GM18867 (cell line): ENCODE data around the gene ZNF362.
"Not testable (repeated sequence)": the region's sequence is repeated elsewhere in the genome, so short reads cannot be mapped to it uniquely, and the experiment has no call there.

ENCODE experiments used
- ATAC-seq: cut with Tn5 transposase; IDR thresholded peaks from one replicate; pipeline ENCODE4 v1.9.1; 2021; ENCODE audit warnings: mild to moderate bottlenecking, moderate library complexity; ENCODE audit not compliant: unreplicated experiment

ZNF362 gene

DNA sequence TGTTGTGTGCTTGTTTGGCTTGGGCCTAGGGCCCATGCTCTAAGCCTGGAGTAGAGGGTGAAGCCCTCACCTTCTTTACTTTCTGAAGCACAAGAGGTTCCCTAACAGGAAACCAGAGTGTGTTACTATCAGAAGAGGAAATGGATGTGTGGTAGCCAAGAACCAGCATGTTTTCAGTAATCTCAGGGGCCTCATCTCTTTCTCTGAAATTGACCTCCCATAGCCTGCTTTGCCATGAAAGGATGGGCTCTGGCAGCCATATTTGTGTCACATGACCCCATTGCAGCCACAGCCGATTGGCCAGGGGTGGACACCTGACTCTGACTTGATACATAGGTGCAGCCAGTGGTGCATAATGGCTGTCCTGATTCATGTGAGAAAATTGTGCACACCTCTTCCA, 46.0 kb downstream of the ZNF362 start:
- no peak for ATAC-seq

DNA sequence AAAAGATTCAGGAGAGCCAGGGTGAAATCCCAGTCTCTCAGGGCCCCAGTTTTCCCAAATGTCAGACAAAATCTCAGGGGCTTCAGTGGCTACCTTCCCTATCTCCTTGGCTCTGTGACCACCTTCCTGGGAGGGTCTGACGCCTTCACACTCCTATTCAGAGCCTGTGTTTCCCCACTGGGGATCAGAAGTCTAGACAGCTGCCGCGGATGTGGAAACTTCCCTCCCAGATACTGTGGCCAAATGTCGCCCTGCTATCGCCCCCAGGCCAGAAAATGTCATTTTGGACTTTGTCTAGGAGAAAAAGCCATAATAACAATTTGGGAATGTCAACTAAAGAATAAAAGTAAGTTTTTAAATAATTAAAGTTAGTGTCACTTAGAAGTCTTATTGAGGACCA, 48.7 kb downstream of the ZNF362 start:
- no peak for ATAC-seq

DNA sequence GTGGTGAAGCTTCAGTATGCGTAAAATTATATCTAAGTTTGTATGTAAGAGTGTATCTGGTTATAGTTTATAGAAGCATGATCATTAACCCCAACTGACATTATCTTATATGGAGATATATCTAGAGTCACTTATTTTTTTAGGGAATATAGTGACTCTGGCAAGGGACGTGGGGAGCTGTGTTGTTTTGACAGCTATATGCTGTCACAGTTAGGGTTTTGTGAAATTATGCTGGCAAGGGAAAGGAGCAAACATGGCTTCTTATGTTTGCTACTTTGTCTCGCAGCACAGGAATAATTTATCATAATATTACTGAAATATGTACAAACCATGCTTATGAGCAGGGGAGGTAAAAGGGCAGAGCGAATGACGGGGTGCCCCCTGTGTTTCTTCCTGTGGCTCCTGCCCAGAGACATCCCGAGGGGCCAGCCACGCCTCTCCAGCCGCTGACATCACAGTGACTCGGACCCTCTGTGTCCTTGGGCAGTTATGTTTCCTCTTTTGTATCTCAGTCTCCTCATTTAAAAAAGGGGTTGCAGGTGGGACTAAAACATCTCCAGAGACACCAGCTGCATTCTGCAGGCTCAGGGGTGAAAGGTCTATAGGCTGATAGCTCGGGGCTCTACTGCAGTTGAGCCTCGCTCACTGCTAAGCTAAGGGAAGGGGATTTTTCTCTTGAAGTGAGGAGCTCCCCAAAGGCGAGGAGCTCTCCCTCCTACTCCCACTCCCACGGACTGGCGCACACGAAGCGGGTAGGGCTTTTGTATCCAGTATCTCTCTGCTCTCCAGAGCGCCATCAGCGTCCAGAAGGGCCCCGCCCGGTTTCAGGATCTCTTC, 49.7 kb downstream of the ZNF362 start:
- ATAC-seq: no peak

DNA sequence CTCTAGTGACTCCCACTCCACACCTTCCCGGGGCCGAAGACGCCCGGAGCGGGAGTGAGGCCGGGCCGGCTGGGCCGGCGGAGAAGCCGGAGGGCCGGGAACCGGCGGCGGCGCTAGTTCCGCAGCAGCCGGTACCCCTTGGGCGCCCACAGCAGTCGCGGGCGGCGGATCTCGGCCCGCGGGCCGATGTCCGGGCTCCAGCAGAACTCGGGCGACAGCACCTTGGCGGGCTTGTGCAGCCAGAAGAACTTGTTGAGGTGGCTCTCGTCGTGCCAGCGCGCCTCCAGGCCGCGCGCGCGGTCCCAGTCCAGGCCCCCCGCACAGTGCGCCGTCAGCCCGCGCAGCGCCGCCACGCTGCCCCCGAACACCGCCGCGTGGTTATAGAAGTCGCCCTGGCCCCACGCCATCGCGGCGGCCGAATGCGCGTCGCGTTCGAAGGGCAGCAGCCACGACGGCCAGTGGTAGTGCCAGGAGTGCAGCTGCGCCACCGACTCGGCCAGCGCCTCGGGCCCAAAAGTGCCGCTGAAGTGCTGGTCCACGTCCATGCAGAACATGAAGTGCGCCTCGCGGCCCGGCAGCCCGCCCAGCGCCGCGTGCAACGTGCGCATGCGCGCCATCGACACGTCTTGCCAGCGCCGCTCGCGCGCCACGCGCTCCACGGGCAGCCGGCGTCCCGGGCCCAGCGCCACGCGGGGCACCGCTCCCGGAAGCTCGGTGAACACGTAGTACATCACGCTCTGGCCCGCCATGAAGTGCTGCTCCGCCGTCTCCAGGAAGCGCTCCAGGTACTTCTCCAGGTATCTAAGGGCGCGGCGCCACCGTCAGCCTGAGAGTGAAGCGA, 50.6 kb downstream of the ZNF362 start:
- ATAC-seq: no peak

DNA sequence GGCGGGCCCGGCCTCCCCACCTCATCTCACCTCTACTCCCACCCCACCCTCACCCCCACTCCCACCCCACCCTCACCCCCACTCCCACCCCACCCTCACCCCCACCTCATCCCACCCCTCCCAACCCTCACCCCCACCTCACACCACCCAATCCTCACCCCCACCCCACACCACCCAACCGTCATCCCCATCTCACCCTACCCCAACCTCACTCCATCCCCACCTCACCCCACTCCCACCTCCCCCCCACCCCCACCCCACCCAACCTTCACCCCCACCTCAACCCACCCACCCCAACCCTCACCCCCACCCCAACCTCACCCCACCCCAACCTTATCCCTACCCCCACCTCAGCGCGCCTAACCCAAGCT, 51.2 kb downstream of the ZNF362 start:
- no peak for ATAC-seq

DNA sequence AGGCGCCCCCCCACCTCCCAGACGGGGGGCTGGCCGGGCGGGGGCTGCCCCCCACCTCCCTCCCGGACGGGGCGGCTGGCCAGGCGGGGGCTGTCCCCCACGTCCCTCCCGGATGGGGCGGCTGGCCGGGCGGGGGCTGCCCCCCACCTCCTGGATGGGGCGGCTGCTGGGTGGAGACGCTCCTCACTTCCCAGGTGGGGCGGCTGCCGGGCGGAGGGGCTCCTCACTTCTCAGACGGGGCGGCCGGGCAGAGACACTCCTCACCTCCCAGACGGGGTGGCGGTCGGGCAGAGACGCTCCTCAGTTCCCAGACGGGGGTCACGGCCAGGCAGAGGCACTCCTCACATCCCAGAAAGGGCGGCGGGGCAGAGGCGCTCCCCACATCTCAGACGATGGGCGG, 53.1 kb downstream of the ZNF362 start:
- ATAC-seq: not testable (repeated sequence)

DNA sequence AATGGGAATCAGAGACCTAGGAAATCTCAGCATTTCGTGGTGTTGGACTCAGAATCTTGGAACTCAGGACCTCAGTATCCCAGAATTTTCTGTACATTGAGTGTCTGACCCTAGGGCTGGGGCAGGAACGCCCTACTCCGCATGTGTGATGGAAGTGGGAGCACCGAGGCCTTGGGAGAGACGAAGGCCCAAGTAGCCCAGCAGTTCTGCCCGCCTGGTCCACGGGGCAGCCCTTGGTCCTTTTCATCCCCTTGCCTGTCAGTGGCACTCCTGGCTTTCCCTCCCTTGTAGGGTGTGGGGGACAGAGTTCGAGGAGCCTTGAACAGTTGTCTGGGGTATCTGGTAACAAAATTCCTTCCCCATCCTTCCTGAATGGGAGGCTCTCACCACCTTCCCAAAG, 54.4 kb downstream of the ZNF362 start:
- no peak for ATAC-seq

DNA sequence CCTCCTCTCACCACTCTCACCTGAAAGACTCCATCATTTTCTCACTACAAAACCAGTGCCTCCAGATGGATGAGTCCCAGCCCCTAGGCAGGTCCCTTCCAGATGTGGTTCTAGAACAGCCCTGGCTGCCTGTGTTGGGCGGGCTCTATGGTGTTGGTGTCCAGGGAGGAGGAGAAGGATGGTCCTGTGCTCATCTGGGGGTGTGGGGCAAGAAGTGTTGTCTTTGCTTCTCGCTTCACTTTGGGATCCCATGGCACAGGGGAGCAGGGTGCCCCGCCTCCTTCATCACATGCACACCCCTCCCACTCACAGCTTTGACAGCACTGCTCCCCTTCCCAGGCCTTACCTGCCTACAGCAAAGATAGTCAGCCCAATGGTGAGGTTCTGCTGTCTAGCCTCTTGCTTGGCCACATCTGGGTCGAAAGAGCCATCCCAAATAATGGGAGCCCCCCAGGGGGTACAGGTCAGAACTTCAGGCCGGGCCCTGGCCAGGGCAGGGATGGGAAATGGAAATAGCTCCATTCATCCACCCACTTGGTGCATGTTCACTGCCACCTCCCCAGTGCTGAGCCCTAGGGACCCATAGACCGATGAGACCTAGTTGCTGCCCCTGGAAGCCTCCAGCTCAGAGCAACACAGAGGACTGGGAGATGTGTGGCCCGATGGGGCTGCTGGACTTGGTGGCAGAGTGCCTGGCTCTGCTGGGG, 55.6 kb downstream of the ZNF362 start:
- no peak for ATAC-seq

DNA sequence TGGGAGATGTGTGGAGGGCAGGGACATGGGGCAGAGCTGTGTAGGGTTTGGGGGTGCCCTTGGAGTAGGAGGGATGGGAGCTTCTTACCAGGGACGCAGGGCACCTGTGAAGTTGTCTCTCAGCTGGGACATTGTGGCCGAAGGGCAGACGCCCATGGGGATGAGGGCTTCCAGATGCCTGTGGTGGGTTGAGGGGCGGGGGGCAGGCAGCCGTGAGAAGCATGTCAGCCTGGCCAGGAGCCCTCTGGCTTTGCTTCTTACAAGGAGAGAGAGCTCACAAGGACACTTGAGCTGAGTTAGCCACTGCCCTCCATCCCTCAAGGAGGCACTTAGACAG, 56.1 kb downstream of the ZNF362 start:
- ATAC-seq: no peak

DNA sequence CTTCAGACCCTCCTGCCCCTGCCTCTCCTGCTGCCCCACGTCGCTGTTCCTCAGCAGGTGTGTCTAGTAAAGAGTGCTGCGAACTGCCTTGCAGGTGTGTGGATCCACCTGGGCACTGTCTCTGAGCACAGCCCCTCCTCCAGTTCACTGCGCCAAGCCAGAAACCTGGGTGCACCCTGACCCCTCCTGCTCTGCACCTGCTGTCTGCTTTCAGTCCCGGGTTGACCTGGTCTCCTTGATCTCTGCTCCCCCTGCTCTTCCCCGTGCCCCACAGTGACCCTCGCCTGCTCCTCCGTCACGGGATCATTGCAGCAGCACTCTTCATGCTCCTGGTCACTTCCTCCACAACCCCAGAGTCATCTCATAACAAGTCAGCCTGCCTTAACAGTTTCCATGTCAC, 58.1 kb downstream of the ZNF362 start:
- no peak for ATAC-seq

DNA sequence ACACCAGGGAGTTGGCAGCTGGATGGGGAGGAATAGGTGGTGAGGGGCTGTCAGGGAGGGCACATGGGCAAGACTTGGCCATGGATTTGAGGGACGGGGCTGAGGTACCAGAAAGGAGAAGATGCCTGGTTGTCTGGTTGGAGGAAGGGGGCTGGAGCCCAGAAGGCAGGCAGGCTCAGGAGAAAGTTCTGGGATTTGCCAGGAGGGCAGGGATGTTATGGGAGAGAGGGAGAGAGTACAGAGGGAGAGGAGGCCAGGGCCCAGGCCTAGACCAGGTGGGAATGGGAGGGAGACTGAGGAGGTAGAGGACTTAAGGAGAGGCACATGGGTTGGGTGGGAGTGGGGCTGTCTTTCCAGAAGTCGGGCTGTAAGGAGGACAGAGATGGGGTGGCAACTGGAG, 60.3 kb downstream of the ZNF362 start:
- ATAC-seq: no peak

DNA sequence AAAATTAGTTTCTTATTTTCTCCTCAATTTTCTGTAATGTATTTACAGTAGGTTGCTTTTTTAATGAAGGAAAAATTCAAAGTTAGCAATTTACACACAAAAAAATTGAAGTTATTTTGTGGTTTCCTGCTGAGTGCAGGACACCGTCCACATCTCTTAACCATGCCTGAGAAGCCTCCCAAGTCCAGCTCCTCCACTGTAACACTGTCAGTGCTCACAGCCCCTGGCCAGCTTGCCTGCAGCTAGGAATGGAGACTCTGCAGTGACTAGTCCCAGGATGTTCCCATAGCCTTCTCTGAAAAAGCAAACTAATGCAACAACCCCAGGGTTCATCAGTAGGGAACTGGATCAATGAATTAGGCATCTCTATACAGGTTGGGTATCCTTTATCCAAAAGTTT, 61.1 kb downstream of the ZNF362 start:
- no peak for ATAC-seq

DNA sequence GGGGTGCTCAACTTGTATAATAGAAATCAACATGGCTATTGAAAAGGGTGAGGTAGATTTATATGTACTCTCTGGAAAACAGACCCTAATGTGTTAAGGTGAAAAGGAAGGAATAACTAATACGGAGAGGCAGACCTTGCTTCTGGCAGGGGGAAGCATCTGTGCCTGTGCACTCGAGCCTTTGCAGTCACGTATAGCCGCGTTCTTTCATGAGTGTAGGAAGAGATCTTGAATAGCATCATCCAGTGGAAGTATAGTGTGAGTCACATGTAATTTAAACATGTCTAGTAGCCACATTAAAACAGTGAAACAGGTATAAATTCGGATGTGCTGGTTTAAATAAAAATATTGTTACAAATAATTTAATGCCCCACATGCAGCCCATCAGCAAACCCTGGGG, 61.7 kb downstream of the ZNF362 start:
- no peak for ATAC-seq

DNA sequence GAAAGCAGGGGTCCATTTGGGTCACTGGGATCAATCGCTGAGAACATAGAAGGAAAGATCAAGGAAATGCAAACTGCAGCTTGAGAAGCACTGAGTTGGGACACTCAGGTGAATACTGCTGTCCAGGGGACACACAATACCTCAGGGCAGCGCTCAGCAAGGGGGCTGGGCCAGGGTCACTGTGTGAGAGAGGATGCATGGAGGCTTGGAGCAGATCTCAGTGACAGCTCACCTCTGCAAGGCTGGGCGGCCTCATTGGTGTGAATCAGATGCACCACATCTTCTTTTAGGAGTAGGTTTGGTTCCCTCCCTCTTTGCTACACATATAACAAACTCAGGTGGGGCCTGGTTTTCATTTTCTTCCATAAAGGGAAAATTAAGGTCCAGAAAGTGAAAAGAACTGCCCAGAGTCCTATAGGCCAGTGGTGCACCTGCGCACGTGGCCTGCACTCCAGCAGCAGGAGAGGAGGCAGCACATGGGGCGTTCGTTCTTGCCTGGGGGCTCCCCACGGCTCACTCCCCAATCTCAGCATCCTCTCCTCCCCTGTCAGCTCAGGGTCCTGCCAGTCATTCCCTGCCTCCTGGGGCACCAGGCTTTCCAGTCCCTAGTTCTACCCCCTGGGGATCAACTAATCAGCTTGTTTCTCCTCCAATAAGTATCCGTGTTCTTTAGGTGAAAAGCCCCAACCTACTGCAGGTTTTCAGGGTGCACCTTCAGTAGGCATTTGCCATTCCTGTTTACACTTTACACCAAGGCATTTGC, 63.1 kb downstream of the ZNF362 start:
- ATAC-seq: no peak

DNA sequence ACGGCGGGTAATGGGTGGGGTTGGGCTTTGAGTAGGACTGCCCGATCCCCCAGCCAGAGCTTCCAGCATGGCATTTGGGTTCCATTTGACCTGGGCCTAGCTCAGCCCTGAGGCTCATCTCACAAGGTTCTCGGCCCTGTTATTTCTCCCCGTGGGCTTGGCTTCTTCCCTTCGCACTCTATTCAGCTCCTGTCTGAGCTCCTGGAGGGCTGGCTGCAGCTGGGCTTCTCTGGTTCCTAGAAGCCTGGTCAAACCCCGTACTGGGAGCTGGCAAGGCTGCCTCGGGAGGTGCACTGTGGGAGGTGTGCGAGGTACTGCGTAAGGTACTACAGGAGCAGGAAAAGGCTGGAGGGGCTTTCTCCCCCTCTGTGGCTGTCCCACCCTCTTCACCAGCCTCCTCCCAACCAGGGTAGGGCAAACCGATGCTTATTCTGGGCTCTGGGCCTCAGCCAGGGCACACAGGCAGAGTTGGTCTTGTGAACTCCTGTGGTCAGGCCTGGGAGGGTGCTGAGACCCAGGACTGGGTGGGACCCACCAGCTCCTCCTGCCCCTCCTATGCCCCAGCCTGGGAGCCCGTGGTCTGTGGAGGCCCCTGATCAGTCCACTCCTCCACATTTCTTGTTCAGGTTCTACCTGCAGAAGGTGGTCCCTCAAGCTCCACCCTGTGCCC, 63.8 kb downstream of the ZNF362 start:
- no peak for ATAC-seq

DNA sequence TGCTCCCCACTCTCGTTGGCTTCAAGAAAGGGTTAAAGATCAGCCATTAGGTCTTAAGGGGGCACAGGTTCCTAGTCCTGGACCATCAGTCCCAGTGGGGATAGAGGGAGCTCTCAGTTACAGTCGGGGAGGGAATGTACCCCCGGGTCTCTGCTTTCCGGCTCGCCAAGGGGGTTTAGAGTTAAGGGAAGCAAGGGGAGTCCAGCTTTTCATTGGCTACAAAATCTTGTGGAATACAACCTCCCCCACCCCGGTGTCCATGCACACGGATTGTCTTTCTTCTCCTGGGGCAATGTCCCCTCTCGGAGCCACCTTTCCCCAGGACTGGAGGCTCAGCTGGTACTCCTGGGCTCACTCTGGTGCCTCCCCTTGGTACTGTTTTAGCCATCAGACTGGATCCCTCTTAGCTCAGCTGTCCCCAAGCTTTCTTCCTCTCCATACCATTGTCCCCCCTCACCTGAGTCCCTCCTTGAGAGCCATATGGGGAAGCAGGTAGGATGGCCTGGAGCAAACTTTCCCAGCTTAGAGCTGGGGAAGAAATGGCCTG, 64.4 kb downstream of the ZNF362 start, which contains the start of gene A3GALT2:
Gene A3GALT2 (minus strand): TSS at position 480 of the 547 bp plus-strand sequence. CDS start 0 bp downstream, at position 480.
- no peak for ATAC-seq

DNA sequence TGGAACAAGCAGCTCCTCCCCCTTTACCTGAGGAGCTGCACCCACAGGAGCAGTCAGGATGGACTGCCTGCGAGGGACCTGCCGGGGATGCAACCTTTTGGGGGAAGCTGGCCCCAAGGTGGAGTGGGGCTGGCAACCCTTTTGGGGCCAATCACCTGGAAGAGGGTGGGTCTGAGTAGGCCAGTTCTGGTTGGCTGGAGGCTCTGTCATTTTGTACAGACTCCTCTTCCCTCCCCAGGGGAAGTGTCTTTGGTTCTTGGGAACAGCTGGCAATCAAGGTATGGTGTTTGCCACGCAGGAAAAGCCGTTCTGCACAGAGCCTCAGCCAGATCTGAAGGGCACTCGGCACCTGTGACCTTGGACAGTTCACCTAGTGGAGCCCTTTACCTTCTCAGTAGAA, 64.9 kb downstream of the ZNF362 start:
- no peak for ATAC-seq

DNA sequence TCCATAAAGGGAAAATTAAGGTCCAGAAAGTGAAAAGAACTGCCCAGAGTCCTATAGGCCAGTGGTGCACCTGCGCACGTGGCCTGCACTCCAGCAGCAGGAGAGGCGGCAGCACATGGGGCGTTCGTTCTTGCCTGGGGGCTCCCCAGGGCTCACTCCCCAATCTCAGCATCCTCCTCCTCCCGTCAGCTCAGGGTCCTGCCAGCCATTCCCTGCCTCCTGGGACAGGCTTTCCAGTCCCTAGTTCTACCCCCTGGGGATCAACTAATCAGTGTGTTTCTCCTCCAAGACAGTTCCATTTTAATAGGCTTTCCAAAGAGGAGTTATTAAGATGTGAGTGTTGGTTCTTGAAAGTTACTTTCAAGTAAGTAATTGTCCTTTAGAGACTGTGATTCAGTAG, 65.8 kb downstream of the ZNF362 start:
- no peak for ATAC-seq

DNA sequence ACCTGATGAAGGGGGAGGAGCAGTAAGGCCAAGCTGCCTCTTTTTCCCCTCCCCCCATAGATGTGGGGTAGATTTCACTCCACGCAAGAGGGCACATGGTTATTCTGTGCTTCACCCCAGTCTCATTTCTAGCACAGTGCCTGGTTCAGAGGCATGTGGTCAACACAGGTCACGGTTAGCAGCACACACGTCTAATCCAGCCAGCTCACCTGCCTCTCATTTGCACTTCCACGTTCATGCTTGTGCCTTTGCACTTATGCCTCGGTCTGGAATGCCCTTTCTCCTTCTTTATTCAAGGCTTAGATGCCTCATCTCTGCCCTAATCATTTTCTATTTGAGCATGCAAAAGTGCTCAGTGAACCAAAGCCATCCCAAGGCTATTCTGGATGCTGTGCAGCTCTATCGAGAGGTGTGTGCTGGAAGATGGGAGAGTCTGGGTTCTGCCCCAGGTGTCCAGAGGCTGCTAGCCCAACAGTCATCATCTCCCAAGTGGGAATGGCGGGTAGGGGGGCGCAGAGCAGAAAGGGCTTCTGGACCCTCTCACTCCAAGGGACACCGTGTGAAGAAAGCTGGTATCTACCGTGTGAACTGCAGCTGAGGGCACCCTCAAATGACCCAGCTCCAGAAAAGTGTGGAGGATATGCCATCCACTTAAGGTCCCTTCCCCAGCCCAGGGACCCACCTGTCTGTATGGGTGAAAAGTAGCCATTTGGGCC, 66.7 kb downstream of the ZNF362 start:
- no peak for ATAC-seq
